Limb (tissue), 2 donors: Measurements from ENCODE around the gene DOK6.

Experiments
- DNase-seq, 2 donors: peaks; one replicate each; pipeline ENCODE4 v3.0.0-alpha.2; 2016; ENCODE audit errors: extremely low spot score in 2 of 2

DOK6 gene

GRCh38 chr18:69435000-69435399 lies 34.3 kb downstream of the DOK6 start:
- no peak for DNase-seq

- DNase-seq, result peak in 1 of 2 donors; percentile 8
Measured at GRCh38 chr18:69444221-69444620, 43.5 kb downstream of the DOK6 start.

- no peak for DNase-seq
Measured at GRCh38 chr18:69447886-69448285, 47.2 kb downstream of the DOK6 start.

GRCh38 chr18:69455125-69455524 lies 54.4 kb downstream of the DOK6 start:
- DNase-seq, result no peak

- peak in 1 of 2 donors; percentile 27 for DNase-seq
Measured at GRCh38 chr18:69469444-69469919, 68.8 kb downstream of the DOK6 start.

- DNase-seq, result no peak
Measured at GRCh38 chr18:69480460-69480859, 79.8 kb downstream of the DOK6 start.

GRCh38 chr18:69483574-69483973 lies 82.9 kb downstream of the DOK6 start:
- DNase-seq, result no peak

- no peak for DNase-seq
Measured at GRCh38 chr18:69484699-69485396, 84.2 kb downstream of the DOK6 start.

GRCh38 chr18:69487488-69488394 lies 87.1 kb downstream of the DOK6 start:
- DNase-seq, result no peak

- DNase-seq, result no peak
Measured at GRCh38 chr18:69490072-69490471, 89.4 kb downstream of the DOK6 start.

GRCh38 chr18:69490813-69491212 lies 90.1 kb downstream of the DOK6 start:
- no peak for DNase-seq

GRCh38 chr18:69491576-69491975 lies 90.9 kb downstream of the DOK6 start:
- no peak for DNase-seq

- DNase-seq, result no peak
Measured at GRCh38 chr18:69492861-69493260, 92.2 kb downstream of the DOK6 start.

- no peak for DNase-seq
Measured at GRCh38 chr18:69494841-69495240, 94.2 kb downstream of the DOK6 start.

- DNase-seq, result no peak
Measured at GRCh38 chr18:69495338-69495737, 94.7 kb downstream of the DOK6 start.

- DNase-seq, result no peak
Measured at GRCh38 chr18:69495841-69496533, 95.3 kb downstream of the DOK6 start.

GRCh38 chr18:69518989-69519388 lies 118.3 kb downstream of the DOK6 start:
- no peak for DNase-seq

- no peak for DNase-seq
Measured at GRCh38 chr18:69523582-69523981, 122.9 kb downstream of the DOK6 start.

- DNase-seq, result no peak
Measured at GRCh38 chr18:69528435-69528834, 127.7 kb downstream of the DOK6 start.

GRCh38 chr18:69529151-69529550 lies 128.5 kb downstream of the DOK6 start:
- DNase-seq, result no peak

GRCh38 chr18:69531973-69532372 lies 131.3 kb downstream of the DOK6 start:
- DNase-seq, result no peak

GRCh38 chr18:69537183-69537582 lies 136.5 kb downstream of the DOK6 start:
- DNase-seq, result no peak
